GM18868 (cell line): Measurements from ENCODE around the gene CFAP157.

Experiments used
- ATAC-seq: cut with Tn5 transposase; IDR thresholded peaks from one replicate; pipeline ENCODE4 v1.9.1; 2021; ENCODE audit warnings: mild to moderate bottlenecking, moderate library complexity; ENCODE audit not compliant: unreplicated experiment

CFAP157 gene

GRCh38 chr9:127706836-127707241, at the start of gene CFAP157:
CFAP157 (plus strand) TSS chr9:127706988; CDS start chr9:127707032, 44 bp downstream.
- ATAC-seq, result no peak

GRCh38 chr9:127658428-127658827, 48.4 kb upstream of the CFAP157 start:
- ATAC-seq, result no peak

GRCh38 chr9:127660886-127661741, 45.7 kb upstream of the CFAP157 start:
- ATAC-seq, result no peak

DNA sequence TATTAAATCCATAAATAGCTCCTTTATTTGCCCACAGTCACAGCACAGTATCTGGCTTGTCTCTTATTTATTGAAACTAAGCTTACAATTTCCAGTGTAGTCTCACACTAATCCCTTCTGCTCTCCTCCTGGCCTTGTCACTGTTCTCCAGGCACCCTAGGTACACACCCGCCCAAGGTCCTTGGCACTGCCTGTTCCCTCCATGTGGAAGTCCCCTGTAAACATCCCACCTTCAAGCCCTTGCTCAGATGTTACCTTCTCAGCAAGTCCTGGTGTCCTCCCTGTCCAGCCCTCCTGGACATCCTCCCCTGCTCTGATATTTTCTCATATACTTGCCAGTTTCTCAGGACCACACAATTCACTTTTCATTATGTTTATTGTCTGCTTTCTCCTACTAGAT, 44.2 kb upstream of the CFAP157 start:
- no peak for ATAC-seq

GRCh38 chr9:127664324-127664677, 42.5 kb upstream of the CFAP157 start:
- no peak for ATAC-seq

- ATAC-seq, result no peak
Observed at GRCh38 chr9:127664678-127665507, 41.9 kb upstream of the CFAP157 start.

DNA sequence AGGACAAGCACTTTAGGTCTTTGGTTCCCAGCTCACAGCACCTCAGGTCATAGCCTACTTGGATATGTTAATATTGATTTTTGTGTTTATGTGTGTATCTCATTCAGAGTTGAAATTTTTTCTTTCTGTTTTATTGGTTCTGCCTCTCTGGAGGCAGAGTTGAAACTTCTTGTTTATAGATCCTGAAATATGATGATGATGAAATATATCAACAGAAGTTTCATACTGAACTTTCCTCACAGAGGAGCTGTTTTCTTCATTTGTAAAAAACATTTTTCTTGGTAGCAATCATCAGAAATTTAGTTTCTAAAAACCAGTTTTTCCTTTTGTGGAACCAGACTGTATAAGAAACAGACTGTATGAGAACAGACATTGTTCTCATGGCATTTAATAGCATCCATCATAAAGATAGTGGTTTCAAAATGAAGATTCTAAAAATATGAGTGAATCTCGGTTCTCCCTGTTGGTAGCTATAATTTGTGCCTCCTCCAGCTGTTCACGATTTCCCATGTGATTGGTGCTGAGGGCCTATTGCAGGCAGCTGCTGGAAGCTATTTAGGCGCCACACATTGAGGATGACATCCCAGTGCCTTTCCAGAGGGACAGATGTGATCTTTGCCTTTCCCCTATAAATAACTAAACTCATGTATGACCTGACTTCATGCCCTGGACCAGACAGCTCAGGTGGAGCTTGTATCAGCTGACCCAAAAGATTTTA, 39.5 kb upstream of the CFAP157 start:
- ATAC-seq, result no peak

- no peak for ATAC-seq
Observed at GRCh38 chr9:127667906-127668305, 38.9 kb upstream of the CFAP157 start.

- no peak for ATAC-seq
Observed at GRCh38 chr9:127673234-127673633, 33.6 kb upstream of the CFAP157 start.

GRCh38 chr9:127676638-127677037, 30.1 kb upstream of the CFAP157 start:
- no peak for ATAC-seq

- no peak for ATAC-seq
Observed at GRCh38 chr9:127679506-127679905, 27.3 kb upstream of the CFAP157 start.

DNA sequence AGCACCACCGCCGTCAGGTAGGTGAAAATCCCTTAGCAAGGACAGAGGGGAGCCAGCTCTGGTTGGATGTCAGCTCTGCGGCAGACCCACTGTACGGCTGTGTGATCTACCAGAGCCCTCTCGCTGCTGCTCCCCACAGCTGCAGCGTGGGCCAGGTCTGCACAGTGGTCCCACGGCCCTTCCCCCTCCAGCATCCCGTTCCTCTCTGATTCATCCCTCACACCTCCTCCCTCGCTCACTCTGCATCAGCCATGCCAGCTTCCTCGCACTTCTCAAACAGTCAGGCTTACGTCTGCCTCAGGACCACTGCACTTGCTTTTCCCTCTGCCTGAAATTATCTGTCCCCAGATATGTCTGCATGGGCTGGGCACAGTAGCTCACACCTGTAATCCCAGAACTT, 26.6 kb upstream of the CFAP157 start:
- no peak for ATAC-seq

GRCh38 chr9:127680846-127681245, 25.9 kb upstream of the CFAP157 start:
- no peak for ATAC-seq

- no peak for ATAC-seq
Observed at GRCh38 chr9:127682351-127683136, 24.2 kb upstream of the CFAP157 start.

DNA sequence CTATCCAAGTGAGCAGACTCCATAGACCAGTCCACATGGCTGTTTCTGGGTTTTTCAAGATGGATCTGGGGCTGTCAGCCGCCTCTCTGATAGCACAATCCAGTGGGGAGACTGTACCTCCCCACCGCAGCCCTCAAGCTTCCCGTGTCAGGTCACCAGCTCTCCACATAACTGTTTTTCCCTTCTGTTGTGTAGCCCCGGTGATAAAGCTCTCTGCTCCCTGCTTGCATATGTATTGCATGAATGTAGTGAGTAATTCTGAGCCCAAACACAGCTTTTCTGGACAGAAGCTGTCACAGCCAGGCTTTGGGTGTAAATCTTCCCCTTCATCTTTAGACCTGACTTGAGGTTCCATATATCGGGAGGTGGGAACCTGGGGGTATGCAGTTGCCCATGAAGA, 23.1 kb upstream of the CFAP157 start:
- no peak for ATAC-seq

- ATAC-seq, result no peak
Observed at GRCh38 chr9:127684576-127684975, 22.2 kb upstream of the CFAP157 start.

DNA sequence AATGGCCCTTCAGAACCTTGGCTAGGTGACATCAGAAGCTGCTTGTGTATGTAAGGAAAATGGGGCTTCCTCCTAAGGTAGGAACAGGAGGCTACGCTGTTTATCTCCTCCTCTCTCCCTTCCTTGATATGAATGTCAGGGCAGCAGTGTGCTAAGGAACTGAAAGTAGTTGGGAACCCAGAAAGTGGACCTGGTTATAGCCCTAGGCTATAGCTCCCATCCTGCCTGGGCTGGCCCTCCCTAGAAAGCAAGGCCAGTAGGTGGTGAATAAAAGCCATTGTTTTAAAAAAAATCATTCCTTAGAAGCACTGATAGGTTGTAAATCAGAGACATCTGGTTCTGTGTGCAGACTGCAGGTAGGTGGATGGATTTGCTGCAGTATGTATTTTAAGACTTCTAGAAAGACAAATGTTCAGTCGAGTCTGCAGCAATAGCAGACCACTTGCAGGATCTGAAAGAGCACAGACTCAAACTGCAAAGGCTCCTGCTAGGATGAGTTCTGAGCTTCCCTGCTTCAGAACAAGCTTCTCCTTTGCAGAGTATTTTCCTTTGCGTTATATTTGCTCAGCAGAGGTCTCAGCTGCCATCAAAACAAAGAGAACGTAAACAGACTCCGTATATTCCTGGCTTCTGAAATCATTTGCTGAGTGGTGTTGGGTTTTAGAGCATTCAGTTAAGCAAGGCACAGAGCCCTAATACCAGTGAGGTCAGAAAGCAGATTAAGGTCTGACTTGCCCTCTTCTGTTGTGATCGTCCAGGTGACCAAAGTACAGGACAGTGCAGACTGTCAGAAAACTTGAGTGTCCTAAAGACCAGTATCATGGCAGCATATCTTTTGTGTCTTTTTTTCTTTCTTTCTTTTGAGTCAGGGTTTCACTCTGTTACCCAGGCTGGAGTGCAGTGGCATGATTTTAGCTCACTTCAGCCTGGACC, 20.1 kb upstream of the CFAP157 start:
- no peak for ATAC-seq

GRCh38 chr9:127689329-127690000, 17.3 kb upstream of the CFAP157 start:
- ATAC-seq, result no peak

DNA sequence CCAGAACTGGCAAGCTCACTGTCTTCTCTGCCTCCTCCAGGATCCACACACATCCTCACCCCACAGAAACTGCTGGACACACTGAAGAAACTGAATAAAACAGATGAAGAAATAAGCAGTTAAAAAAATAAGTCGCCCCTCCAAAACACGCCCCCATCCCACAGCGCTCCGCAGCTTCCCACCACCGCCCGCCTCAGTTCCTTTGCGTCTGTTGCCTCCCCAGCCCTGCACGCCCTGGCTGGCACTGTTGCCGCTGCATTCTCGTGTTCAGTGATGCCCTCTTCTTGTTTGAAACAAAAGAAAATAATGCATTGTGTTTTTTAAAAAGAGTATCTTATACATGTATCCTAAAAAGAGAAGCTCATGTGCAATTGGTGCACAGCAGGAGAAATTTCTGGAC, 16.1 kb upstream of the CFAP157 start:
- no peak for ATAC-seq
